Gastrocnemius medialis (tissue), 4 donors: ENCODE results near the gene CBX8. TPM values are rescaled to one million over a fixed set of nuclear protein-coding genes. Genes with fewer than 3 reads are reported as not detected.

Experiments
- ATAC-seq, 2 donors: fragments of 150-250 bp; one replicate each; pipeline ENCODE4 v1.9.1; 2016
- DNase-seq, 2 donors: peaks; one replicate each; pipeline ENCODE4 v3.0.0-alpha.2; 2019
- H3K27ac ChIP-seq, 4 donors: fragments of 200-600 bp; sonication (generic); 1 replicate in 1 of 4; 2 replicates in 3 of 4; pipeline ENCODE4 v1.5.1; 2016 to 2018; ENCODE audit warnings: mild to moderate bottlenecking in 2 of 4, moderate library complexity in 1 of 4
- H3K27me3 ChIP-seq, 3 donors: fragments of 200-600 bp; sonication (generic) in 2 of 3; 1 replicate in 1 of 3; 2 replicates in 2 of 3; pipeline versions ENCODE4 v1.5.1 to v1.6.0; 2016 to 2019; ENCODE audit warnings: mild to moderate bottlenecking in 1 of 3, moderate library complexity in 1 of 3
- H3K36me3 ChIP-seq, 2 donors: fragments of 200-600 bp; sonication (generic) in 1 of 2; one replicate each; pipeline ENCODE4 v1.5.1; 2017 to 2018
- H3K4me1 ChIP-seq, 2 donors: fragments of 200-600 bp; sonication (generic) in 1 of 2; one replicate each; pipeline ENCODE4 v1.5.1; 2016 to 2017; ENCODE audit warnings: mild to moderate bottlenecking in 2 of 2
- H3K4me3 ChIP-seq, 4 donors: fragments of 200-600 bp; sonication (generic) in 3 of 4; 1 replicate in 1 of 4; 2 replicates in 3 of 4; pipeline ENCODE4 v1.5.1; 2016 to 2019; ENCODE audit warnings: mild to moderate bottlenecking in 2 of 4
- H3K9me3 ChIP-seq, 3 donors: fragments of 200-600 bp; sonication (generic) in 2 of 3; 1 replicate in 1 of 3; 2 replicates in 2 of 3; pipeline ENCODE4 v1.5.1; 2016 to 2019
- POLR2A ChIP-seq, 2 donors: fragments of 450-650 bp; IDR thresholded peaks; one replicate each; pipeline ENCODE4 v1.6.1; 2017; ENCODE audit warnings: antibody characterized with exemption in 2 of 2, mild to moderate bottlenecking in 2 of 2, moderate library complexity in 2 of 2
- in situ Hi-C, 4 donors: fragments of 200-750 bp; cut with MboI; loops; one replicate each; pipeline versions ENCODE4 v1.15.0 to v1.8.0; 2017; ENCODE audit warnings: low sequenced_read_pairs in 4 of 4
- intact Hi-C: fragments of 100-400 bp; cut with DNase I; formaldehyde crosslinking; loops from one replicate; pipeline ENCODE4 v1.15.1; 2023; ENCODE audit warnings: low total_unique reads
- total RNA-seq, 4 donors: library from RNA; depleted of rRNA; stranded (reverse); fragments of >200 nt; gene quantifications; one replicate each; pipeline versions ENCODE4 v1.1.0 to v1.2.3, GENCODE V29; 2016
- TF ChIP-seq, protein P1 (sequence below), 5 experiments: fragments of 450-650 bp in 3 of 5; fragments of 200-600 bp in 2 of 5; sonication (generic) in 2 of 5; IDR thresholded peaks in 4 of 5; conservative IDR thresholded peaks in 1 of 5; 1 replicate in 4 of 5; 2 replicates in 1 of 5; pipeline ENCODE4 v1.5.1; 2016 to 2019; ENCODE audit warnings: antibody characterized with exemption in 5 of 5, mild to moderate bottlenecking in 3 of 5, moderate library complexity in 3 of 5

The CBX8 gene
- under 1 TPM in 3 of 4 donors, not detected in 1; 0.18 to 0.94 (median 0.49) TPM for total RNA-seq

DNA sequence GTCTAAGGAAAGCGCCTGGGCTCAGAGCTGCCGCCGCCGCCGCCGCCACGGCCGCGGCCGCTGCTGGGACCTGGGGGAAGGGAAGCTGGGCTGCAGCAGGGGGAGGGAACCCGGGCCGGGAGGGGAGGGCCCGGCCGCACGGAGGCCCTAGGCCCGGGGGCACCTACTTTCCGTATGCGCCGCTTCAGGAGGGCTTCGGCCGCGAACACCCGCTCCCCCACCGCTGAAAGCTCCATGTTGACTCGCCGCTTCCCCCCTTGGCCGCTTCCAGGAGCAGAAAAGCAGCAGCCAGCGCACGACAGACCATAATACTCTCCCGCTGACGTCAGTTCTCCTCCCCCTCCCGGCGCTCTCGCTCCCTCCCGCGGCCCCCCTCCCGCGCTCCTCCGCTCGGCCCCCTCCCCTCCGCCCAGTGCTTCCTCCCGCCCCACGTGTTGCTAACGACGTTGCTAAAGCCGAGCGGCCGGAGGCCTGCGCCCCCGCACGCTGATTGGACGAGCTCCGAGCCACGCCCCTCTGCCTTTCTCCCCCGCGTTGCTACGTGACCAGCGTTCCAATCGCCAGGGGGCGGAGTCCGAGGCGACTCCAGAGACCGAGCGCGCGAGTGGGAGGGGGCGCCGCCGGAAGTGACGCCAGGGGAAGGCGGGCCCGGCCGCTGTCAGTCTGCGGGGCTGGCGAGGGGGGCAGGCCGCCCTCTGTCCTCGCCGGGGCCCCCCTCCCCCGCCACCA lies at the start of gene CBX8:
CBX8 (minus strand) TSS at position 315 of the 729 bp plus-strand sequence; CDS start at position 236, 79 bp downstream.
- H3K4me3 ChIP-seq: peak within 1 kb of the TSS; percentile 66 to 87 (median 76)
- H3K4me1 ChIP-seq: peaks cover 17 to 44% of the 10 kb centered on the region in 2 donors
- H3K36me3 ChIP-seq: no peaks in the 10 kb centered on the region
- peak; percentile 95 to 96 for ATAC-seq
- intact Hi-C loops: loop anchor here (1.0 kb wide), 2 partner anchors 20 to 42 kb away; partner anchors contain the start of gene CBX4
- no peaks in the 10 kb centered on the region for H3K9me3 ChIP-seq
- peak; percentile 99 for DNase-seq
- H3K27ac ChIP-seq: peak within 1 kb of the TSS; percentile 74 to 82 (median 78)
- in situ Hi-C loops: no loop called here
- peak; percentile 33 to 36 for TF ChIP-seq POLR2A (IDR thresholded peaks at IDR 0.05)
- TF ChIP-seq, protein P1, sequence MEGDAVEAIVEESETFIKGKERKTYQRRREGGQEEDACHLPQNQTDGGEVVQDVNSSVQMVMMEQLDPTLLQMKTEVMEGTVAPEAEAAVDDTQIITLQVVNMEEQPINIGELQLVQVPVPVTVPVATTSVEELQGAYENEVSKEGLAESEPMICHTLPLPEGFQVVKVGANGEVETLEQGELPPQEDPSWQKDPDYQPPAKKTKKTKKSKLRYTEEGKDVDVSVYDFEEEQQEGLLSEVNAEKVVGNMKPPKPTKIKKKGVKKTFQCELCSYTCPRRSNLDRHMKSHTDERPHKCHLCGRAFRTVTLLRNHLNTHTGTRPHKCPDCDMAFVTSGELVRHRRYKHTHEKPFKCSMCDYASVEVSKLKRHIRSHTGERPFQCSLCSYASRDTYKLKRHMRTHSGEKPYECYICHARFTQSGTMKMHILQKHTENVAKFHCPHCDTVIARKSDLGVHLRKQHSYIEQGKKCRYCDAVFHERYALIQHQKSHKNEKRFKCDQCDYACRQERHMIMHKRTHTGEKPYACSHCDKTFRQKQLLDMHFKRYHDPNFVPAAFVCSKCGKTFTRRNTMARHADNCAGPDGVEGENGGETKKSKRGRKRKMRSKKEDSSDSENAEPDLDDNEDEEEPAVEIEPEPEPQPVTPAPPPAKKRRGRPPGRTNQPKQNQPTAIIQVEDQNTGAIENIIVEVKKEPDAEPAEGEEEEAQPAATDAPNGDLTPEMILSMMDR (IDR thresholded peaks at IDR 0.05 in 4 of 5, conservative IDR thresholded peaks at IDR 0.05 in 1 of 5): peak in 3 of 5 experiments; percentile 22 to 35 (median 33)
- H3K27me3 ChIP-seq: peaks cover 64 to 65% (median 65%) of the 10 kb centered on the region in 3 donors

- ATAC-seq: no peak
- Histone ChIP-seq H3K4me3 (no peak overlapping the region), H3K4me1 (peaks cover 12 to 32% of the 10 kb centered on the region in 2 donors), H3K9me3 (no peaks in the 10 kb centered on the region), H3K27me3 (peaks cover 43 to 73% (median 44%) of the 10 kb centered on the region in 3 donors), H3K27ac (no peak overlapping the region), H3K36me3 (no peaks in the 10 kb centered on the region)
- no peak for TF ChIP-seq POLR2A (IDR thresholded peaks at IDR 0.05)
- TF ChIP-seq, protein P1 (IDR thresholded peaks at IDR 0.05 in 4 of 5, conservative IDR thresholded peaks at IDR 0.05 in 1 of 5): no peak
- intact Hi-C loops: loop anchor here (2.0 kb wide), 1 partner anchor 79 kb away; no protein-coding TSS in a partner anchor
- in situ Hi-C loops: no loop called here
- no peak for DNase-seq
These were observed 48.7 kb upstream of the CBX8 start for GRCh38 chr17:79845601-79845949.

- H3K36me3 ChIP-seq: no peaks in the 10 kb centered on the region
- DNase-seq: no peak
- H3K4me1 ChIP-seq: peaks cover 17 to 35% of the 10 kb centered on the region in 2 donors
- no peak for ATAC-seq
- peak overlapping the region; percentile 59 to 84 (median 62) for H3K4me3 ChIP-seq
- intact Hi-C loops: loop anchor here (2.0 to 5.0 kb wide), 2 partner anchors 80 to 147 kb away; no protein-coding TSS in a partner anchor
- H3K27me3 ChIP-seq: peaks cover 48 to 78% (median 49%) of the 10 kb centered on the region in 3 donors
- in situ Hi-C loops: no loop called here
- H3K9me3 ChIP-seq: no peaks in the 10 kb centered on the region
- no peak for TF ChIP-seq POLR2A (IDR thresholded peaks at IDR 0.05)
- TF ChIP-seq, protein P1 (IDR thresholded peaks at IDR 0.05 in 4 of 5, conservative IDR thresholded peaks at IDR 0.05 in 1 of 5): peak in 4 of 5 experiments; percentile 12 to 86 (median 64)
- no peak overlapping the region for H3K27ac ChIP-seq
These were observed 48.2 kb upstream of the CBX8 start for GRCh38 chr17:79844869-79845600.

DNA sequence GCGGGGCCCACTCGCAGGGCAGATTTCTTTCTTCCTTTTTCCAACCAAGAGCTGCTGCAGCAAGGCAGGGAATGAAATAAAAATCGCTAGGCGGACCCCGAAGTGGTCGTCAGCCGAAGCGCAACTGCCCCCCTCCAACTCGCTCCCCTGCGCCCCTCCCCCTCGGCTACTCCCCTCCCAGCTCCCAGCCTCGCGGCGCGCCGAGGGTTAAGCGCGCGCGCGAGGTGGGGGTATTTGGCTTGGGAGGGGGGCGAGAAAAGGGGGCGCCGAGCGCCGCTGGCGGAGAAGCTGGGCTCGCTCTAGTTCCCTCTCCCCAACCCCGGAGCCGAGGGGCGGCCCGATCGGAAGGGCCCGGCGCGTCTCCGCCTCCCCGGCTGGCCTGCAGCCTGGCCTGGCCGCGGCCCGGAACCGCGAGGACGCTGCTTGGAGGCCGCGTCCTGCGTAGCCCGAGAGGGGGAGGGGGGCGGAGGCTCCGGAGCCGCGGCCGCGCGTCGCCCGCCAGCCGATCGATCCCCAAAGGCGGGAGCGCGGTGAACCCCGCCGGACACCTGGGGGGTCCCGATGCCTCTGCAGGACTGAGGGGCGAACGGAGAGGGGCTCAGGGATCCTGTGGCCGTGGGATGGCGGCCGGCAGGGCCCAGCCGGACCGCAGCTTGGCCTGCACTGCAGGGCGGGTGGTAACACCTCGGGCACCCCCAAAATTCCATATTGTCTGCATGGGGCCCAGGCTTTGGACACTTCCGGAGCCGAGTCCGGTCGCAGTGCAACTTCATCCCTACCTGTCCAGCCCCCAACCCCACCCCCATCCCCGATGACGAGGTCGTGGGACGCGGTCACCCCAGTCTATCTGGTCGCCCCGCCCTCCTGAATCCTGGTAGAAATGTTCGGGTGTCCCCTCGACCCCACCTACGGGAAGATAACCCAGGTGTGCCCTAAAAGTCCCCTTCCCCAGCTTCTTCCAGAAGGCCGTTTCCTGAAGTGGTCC lies 47.2 kb upstream of the CBX8 start:
- peaks cover 21 to 41% of the 10 kb centered on the region in 2 donors for H3K4me1 ChIP-seq
- no peak for DNase-seq
- peaks cover 51 to 83% (median 51%) of the 10 kb centered on the region in 3 donors for H3K27me3 ChIP-seq
- peak overlapping the region; percentile 59 to 84 (median 62) for H3K4me3 ChIP-seq
- no peaks in the 10 kb centered on the region for H3K36me3 ChIP-seq
- in situ Hi-C loops (no loop called here), intact Hi-C loops (loop anchor here (2.0 to 5.0 kb wide), 2 partner anchors 81 to 148 kb away; no protein-coding TSS in a partner anchor)
- TF ChIP-seq, protein P1 (IDR thresholded peaks at IDR 0.05 in 4 of 5, conservative IDR thresholded peaks at IDR 0.05 in 1 of 5): no peak
- TF ChIP-seq POLR2A (IDR thresholded peaks at IDR 0.05): no peak
- H3K9me3 ChIP-seq: no peaks in the 10 kb centered on the region
- no peak overlapping the region for H3K27ac ChIP-seq
- peak in 1 of 2 donors; percentile 25 for ATAC-seq
